Neural progenitor cell (in vitro differentiated cells): ENCODE measurements around the gene OMG.

Experiments used
- EZH2 ChIP-seq: fragments of 200-600 bp; sonication (generic); IDR thresholded peaks from 2 replicates; pipeline ENCODE4 v1.6.1; 2017; ENCODE audit warnings: antibody characterized with exemption, mild to moderate bottlenecking, moderate library complexity
- TF ChIP-seq, protein P1 (sequence below): fragments of 200-600 bp; sonication (generic); IDR thresholded peaks from 2 replicates; pipeline ENCODE4 v1.5.1; 2017; ENCODE audit warnings: antibody characterized with exemption, mild to moderate bottlenecking

- TF ChIP-seq, protein P1, sequence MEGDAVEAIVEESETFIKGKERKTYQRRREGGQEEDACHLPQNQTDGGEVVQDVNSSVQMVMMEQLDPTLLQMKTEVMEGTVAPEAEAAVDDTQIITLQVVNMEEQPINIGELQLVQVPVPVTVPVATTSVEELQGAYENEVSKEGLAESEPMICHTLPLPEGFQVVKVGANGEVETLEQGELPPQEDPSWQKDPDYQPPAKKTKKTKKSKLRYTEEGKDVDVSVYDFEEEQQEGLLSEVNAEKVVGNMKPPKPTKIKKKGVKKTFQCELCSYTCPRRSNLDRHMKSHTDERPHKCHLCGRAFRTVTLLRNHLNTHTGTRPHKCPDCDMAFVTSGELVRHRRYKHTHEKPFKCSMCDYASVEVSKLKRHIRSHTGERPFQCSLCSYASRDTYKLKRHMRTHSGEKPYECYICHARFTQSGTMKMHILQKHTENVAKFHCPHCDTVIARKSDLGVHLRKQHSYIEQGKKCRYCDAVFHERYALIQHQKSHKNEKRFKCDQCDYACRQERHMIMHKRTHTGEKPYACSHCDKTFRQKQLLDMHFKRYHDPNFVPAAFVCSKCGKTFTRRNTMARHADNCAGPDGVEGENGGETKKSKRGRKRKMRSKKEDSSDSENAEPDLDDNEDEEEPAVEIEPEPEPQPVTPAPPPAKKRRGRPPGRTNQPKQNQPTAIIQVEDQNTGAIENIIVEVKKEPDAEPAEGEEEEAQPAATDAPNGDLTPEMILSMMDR = peak; percentile 48
- TF ChIP-seq EZH2 = no peak
Observed at GRCh38 chr17:31266042-31266441, 31.0 kb downstream of the OMG start.
